ENCODE measurements around the gene NOP14. TPM values are rescaled to one million over a fixed set of nuclear protein-coding genes. Genes with fewer than 3 reads are reported as not detected.

The NOP14 gene
- total RNA-seq: 10 to 100 TPM; 22.6 to 31.3 (median 24.7) TPM

DNA sequence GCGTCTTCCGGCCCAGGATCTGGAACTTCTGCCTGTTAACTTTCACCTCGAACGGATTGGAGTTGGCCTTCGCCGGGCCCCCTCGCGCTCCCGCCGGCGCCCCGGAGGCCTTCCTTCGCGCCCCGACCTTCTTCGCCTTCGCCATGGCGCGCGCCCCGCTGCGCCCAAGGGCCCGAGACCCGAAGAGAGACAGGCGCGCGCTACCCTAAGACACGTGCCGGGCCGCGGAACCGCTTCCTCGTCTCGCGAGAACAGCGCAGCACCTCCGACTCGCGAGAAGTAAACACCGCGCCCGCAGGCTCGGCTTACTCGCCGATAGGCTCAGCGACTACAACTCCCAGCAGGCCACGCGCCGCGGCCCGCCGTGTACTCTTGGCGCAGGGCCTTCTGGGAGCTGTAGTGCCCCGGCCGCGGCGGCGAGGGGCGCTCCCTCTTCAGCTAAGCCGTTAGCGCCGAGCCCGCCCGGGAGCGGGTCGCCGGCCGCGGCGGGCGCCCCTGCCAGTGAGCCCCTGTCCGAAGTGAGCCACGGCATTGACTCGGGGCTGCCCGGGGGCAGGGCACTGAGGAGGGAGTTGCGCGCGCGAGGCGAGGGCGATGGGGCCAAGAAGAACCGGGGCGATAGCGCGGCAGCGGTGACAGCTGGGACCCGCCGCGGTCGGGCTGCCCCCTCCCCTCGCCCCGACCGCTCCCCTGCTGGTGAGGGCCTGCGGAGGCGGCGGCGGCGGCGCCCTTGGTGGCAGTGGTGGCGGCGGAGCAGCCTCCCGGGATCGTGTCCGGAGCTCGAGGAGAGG, at the start of gene NOP14, which contains the start of gene GRK4:
NOP14 (minus strand) TSS at position 232 of the 791 bp plus-strand sequence; CDS start at position 145, 87 bp downstream.
GRK4 (plus strand) TSS at position 397 of the 791 bp plus-strand sequence. CDS start 500 bp downstream, outside the sequence.
- intact Hi-C loops (cut with DNase I): no loop called here
- H3K9me3 ChIP-seq: no peaks in the 10 kb centered on the region
- H3K4me3 ChIP-seq: peak within 1 kb of the TSS; percentile 63 to 96 (median 91)
- peaks cover 15 to 49% (median 23%) of the 10 kb centered on the region in 3 donors for H3K4me1 ChIP-seq
- H3K27ac ChIP-seq: peak within 1 kb of the TSS; percentile 85 to 94 (median 90)
- H3K27me3 ChIP-seq: no peaks in the 10 kb centered on the region
- peaks cover 0 to 11% (median 0%) of the 10 kb centered on the region in 3 donors for H3K36me3 ChIP-seq
- DNase-seq: peak; percentile 91
- WGBS, 2 donors: no CpG with 5 or more reads among the region's 105 CpGs
- TF ChIP-seq, protein P1, sequence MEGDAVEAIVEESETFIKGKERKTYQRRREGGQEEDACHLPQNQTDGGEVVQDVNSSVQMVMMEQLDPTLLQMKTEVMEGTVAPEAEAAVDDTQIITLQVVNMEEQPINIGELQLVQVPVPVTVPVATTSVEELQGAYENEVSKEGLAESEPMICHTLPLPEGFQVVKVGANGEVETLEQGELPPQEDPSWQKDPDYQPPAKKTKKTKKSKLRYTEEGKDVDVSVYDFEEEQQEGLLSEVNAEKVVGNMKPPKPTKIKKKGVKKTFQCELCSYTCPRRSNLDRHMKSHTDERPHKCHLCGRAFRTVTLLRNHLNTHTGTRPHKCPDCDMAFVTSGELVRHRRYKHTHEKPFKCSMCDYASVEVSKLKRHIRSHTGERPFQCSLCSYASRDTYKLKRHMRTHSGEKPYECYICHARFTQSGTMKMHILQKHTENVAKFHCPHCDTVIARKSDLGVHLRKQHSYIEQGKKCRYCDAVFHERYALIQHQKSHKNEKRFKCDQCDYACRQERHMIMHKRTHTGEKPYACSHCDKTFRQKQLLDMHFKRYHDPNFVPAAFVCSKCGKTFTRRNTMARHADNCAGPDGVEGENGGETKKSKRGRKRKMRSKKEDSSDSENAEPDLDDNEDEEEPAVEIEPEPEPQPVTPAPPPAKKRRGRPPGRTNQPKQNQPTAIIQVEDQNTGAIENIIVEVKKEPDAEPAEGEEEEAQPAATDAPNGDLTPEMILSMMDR (IDR thresholded peaks at IDR 0.05): peak in 4 of 6 experiments; percentile 11 to 75 (median 18)
- TF ChIP-seq POLR2A (IDR thresholded peaks at IDR 0.05): peak in 1 of 4 donors; percentile 68

DNA sequence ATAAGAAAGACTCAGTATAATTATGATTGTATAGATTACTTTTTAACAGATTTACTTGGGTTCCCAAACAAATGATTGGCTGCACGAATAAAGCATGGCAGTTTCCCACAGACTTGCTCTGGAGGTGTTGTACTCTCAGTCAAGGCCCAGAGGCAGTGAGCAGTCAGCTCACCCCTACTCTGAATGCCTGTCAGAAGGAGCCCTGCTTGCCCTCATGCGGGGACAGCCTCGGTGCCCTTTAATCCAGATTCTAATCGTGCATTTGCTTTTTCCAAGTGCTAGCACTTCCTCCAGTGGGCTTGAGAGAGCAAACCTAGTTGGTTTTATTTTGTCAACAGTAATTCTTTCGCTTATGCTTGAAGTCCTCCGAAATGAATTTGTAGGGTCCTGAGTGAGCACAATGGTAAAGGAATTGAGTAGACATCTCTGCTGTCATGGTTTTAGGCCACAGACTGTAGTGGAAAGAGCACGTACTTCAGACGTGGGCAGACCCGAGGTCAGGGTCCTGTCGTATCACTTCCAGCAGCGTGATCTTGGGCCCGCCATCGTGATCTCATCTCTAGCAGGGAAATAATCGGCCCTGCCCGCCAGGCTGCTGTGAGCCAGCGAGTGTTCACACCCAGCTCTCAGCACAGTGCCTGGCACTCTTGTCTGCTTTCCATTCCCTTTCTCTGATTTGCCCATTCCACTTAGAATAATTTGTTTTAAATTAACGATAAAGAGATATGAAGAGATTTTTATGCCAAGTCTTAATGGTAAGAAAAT, 48.4 kb upstream of the NOP14 start:
- Histone ChIP-seq H3K4me1 (peaks cover 10 to 32% (median 13%) of the 10 kb centered on the region in 3 donors), H3K4me3 (no peak overlapping the region), H3K36me3 (no peaks in the 10 kb centered on the region), H3K27me3 (no peaks in the 10 kb centered on the region), H3K27ac (peak overlapping the region; percentile 38 to 86 (median 68)), H3K9me3 (no peaks in the 10 kb centered on the region)
- DNase-seq: no peak
- intact Hi-C loops (cut with DNase I): no loop called here
- TF ChIP-seq, protein P1 (IDR thresholded peaks at IDR 0.05): no peak
- TF ChIP-seq POLR2A (IDR thresholded peaks at IDR 0.05): no peak
- WGBS, 2 donors: 88 to 89% methylated on average over 16 to 17 of the region's 17 CpGs

DNA sequence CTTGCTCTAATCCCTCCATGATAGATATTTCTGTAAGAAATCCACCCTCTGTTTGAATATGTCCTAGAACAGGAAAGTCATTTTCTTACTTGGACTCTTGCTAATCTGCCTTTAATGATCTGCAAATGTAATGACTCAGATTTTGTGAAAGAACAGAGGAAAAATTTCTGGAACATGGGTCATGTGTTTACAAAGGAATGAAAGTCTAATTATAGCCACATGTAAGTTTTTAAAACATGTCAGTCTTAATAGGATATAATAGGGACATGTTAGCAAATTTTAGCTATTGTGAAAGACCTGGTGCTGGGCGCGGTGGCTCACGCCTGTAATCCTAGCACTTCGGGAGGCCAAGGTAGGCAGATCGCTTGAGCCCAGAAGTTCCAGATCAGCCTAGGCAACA, 47.8 kb upstream of the NOP14 start:
- Histone ChIP-seq H3K4me1 (peaks cover 10 to 32% (median 13%) of the 10 kb centered on the region in 3 donors), H3K36me3 (no peaks in the 10 kb centered on the region), H3K9me3 (no peaks in the 10 kb centered on the region), H3K4me3 (no peak overlapping the region), H3K27me3 (no peaks in the 10 kb centered on the region), H3K27ac (peak overlapping the region; percentile 66 to 86 (median 76))
- TF ChIP-seq, protein P1 (IDR thresholded peaks at IDR 0.05): no peak
- no peak for TF ChIP-seq POLR2A (IDR thresholded peaks at IDR 0.05)
- intact Hi-C loops (cut with DNase I): no loop called here
- WGBS, 2 donors: 26 to 50% methylated on average over 5 of the region's 5 CpGs
- DNase-seq: no peak

DNA sequence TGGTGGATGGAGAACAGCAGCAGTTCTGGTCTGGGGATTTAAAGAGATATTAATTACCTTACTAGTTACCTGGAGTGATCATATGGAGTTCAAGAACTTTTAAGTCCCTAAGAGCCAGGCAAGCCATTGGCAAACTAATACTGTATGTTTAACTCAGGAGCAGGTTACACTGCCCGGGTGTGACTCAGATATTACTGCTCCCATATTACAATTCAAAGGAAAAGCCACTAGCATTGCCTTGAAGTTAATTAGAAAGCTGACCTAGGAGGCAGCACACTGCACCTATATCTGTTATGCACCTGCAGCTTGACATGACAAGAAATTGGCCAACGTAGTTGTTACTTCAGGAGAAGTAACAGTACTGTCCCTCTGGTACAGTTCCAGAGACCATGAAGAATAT, 47.4 kb upstream of the NOP14 start:
- H3K4me3 ChIP-seq: no peak overlapping the region
- DNase-seq: no peak
- H3K27me3 ChIP-seq: no peaks in the 10 kb centered on the region
- H3K4me1 ChIP-seq: peaks cover 10 to 32% (median 13%) of the 10 kb centered on the region in 3 donors
- WGBS, 2 donors: 24 to 33% methylated on average over 2 of the region's 2 CpGs
- intact Hi-C loops (cut with DNase I): no loop called here
- no peaks in the 10 kb centered on the region for H3K9me3 ChIP-seq
- H3K36me3 ChIP-seq: no peaks in the 10 kb centered on the region
- TF ChIP-seq, protein P1 (IDR thresholded peaks at IDR 0.05): no peak
- no peak for TF ChIP-seq POLR2A (IDR thresholded peaks at IDR 0.05)
- peak overlapping the region; percentile 66 to 86 (median 76) for H3K27ac ChIP-seq
